GM12892 (cell line): Measurements from ENCODE around the gene UIMC1.

Experiments used
- POLR2A ChIP-seq: IDR thresholded peaks from 2 replicates; pipeline ENCODE4 v1.6.1; 2011; ENCODE audit warnings: low read depth, low read length, control low read depth
- POLR2AphosphoS5 ChIP-seq: IDR thresholded peaks from 2 replicates; pipeline ENCODE4 v1.6.1; 2011; ENCODE audit warnings: low read depth, low read length, control low read depth
- TAF1 ChIP-seq: IDR thresholded peaks from 2 replicates; pipeline ENCODE4 v1.6.1; 2011; ENCODE audit warnings: low read depth, mild to moderate bottlenecking, control low read depth, low read length, borderline replicate concordance

DNA sequence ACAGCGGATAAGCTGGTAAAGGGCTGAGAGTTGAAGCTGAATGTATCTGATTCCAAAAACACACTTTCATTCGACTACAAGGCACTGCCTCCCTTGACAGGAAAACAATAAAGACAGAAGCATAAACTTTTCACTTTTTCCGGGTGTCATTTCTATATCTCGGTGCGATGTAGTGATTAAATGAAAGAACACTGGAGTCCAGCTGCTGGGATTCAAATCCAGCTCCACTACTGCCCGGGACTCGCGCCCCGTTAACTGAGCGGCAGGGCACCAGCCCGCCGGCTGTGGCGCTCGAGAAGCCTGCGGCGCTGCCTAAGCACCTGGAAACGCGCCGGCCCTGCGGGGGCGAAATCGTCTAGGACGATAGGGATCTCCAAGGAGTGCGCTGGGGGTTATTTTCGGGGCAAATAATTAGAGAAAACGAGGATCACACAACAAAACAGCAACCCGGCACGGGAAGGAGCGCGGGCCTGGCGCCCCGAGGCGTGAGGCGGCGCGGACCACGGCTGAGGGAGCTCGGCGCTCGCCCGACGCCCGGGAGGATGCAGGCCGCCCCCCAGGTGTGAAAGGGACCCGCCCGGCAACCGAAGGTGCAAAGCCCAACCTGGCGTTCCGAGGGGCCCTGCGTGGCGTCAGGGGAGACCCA lies 837 bp downstream of the UIMC1 start:
- TF ChIP-seq POLR2A: no peak
- TF ChIP-seq POLR2AphosphoS5: no peak
- no peak for TF ChIP-seq TAF1
